SK-N-SH treated with all-trans-retinoic acid at 6 μM for 48 hours (cell line): ENCODE data around the gene NPAS2.

Experiments used
- ATAC-seq: fragments of 200-7000 bp; cut with Tn5 transposase; 3 replicates; pipeline ENCODE4 v1.9.1; 2020; ENCODE audit warnings: mild to moderate bottlenecking, moderate library complexity
- ARNTL ChIP-seq: fragments of 450-650 bp; formaldehyde crosslinking; IDR thresholded peaks from 2 replicates; pipeline ENCODE4 v1.5.0; 2020; ENCODE audit warnings: low read depth, mild to moderate bottlenecking, moderate library complexity, borderline replicate concordance
- BACH2 ChIP-seq: fragments of 250-450 bp; sonication (Bioruptor Pico); IDR thresholded peaks from 2 replicates; pipeline ENCODE4 v1.9.0; 2021; ENCODE audit warnings: mild to moderate bottlenecking, borderline replicate concordance
- CREB5 ChIP-seq: fragments of 250-450 bp; sonication (Bioruptor Pico); IDR thresholded peaks from 2 replicates; pipeline ENCODE4 v1.5.1; 2020; ENCODE audit warnings: low read depth, mild to moderate bottlenecking, moderate library complexity
- CSDC2 ChIP-seq: fragments of 250-450 bp; sonication (Bioruptor Pico); IDR thresholded peaks from 2 replicates; pipeline ENCODE4 v1.5.0; 2020; ENCODE audit warnings: mild to moderate bottlenecking, moderate library complexity
- ESRRG ChIP-seq: fragments of 250-450 bp; sonication (Bioruptor Pico); IDR thresholded peaks from 2 replicates; pipeline ENCODE4 v1.6.1; 2021; ENCODE audit warnings: mild to moderate bottlenecking
- GLIS3 ChIP-seq: fragments of 250-450 bp; sonication (Bioruptor Pico); IDR thresholded peaks from 2 replicates; pipeline ENCODE4 v1.5.0; 2020; ENCODE audit warnings: mild to moderate bottlenecking, moderate library complexity
- ISL1 ChIP-seq: fragments of 250-450 bp; sonication (Bioruptor Pico); IDR thresholded peaks from 2 replicates; pipeline ENCODE4 v2.1.2; 2022; ENCODE audit warnings: mild to moderate bottlenecking, moderate library complexity
- OSR1 ChIP-seq: fragments of 250-450 bp; sonication (Bioruptor Pico); IDR thresholded peaks from 2 replicates; pipeline ENCODE4 v1.8.0; 2022; ENCODE audit warnings: moderate library complexity, mild to moderate bottlenecking, inconsistent platforms
- PPARA ChIP-seq: fragments of 250-450 bp; sonication (Bioruptor Pico); IDR thresholded peaks from 2 replicates; pipeline ENCODE4 v1.5.0; 2020; ENCODE audit warnings: mild to moderate bottlenecking, borderline replicate concordance
- RARB ChIP-seq: fragments of 250-450 bp; sonication (Bioruptor Pico); IDR thresholded peaks from 2 replicates; pipeline ENCODE4 v1.8.0; 2021; ENCODE audit warnings: mild to moderate bottlenecking, moderate library complexity
- SNAI2 ChIP-seq: fragments of 250-450 bp; sonication (Bioruptor Pico); IDR thresholded peaks from 2 replicates; pipeline ENCODE4 v1.5.0; 2020; ENCODE audit warnings: mild to moderate bottlenecking, moderate library complexity
- ZC3H10 ChIP-seq: fragments of 250-450 bp; sonication (Bioruptor Pico); IDR thresholded peaks from 2 replicates; pipeline ENCODE4 v1.5.1; 2021; ENCODE audit warnings: mild to moderate bottlenecking, moderate library complexity
- ZFP3 ChIP-seq: fragments of 250-450 bp; sonication (Bioruptor Pico); IDR thresholded peaks from 2 replicates; pipeline ENCODE4 v1.5.0; 2020; ENCODE audit warnings: mild to moderate bottlenecking, moderate library complexity
- ZFP30 ChIP-seq: fragments of 450-650 bp; formaldehyde crosslinking; IDR thresholded peaks from 2 replicates; pipeline ENCODE4 v1.5.0; 2022; ENCODE audit warnings: mild to moderate bottlenecking, moderate library complexity
- ZNF565 ChIP-seq: fragments of 450-650 bp; formaldehyde crosslinking; conservative IDR thresholded peaks from 2 replicates; pipeline ENCODE4 v1.5.0; 2020; ENCODE audit warnings: low read depth, mild to moderate bottlenecking, moderate library complexity
- ZNF70 ChIP-seq: fragments of 450-650 bp; formaldehyde crosslinking; IDR thresholded peaks from 2 replicates; pipeline ENCODE4 v1.5.0; 2020; ENCODE audit warnings: mild to moderate bottlenecking, moderate library complexity
- ZNF8 ChIP-seq: fragments of 450-650 bp; formaldehyde crosslinking; IDR thresholded peaks from 2 replicates; pipeline ENCODE4 v1.5.0; 2020; ENCODE audit warnings: mild to moderate bottlenecking, moderate library complexity
- TF ChIP-seq, protein P1 (sequence below): fragments of 250-450 bp; sonication (Bioruptor Pico); IDR thresholded peaks from 2 replicates; pipeline ENCODE4 v1.5.1; 2021; ENCODE audit warnings: mild to moderate bottlenecking, moderate library complexity
- TF ChIP-seq, protein P2 (sequence below): fragments of 250-450 bp; sonication (Bioruptor Pico); IDR thresholded peaks from 2 replicates; pipeline ENCODE4 v1.8.0; 2020; ENCODE audit warnings: mild to moderate bottlenecking, moderate library complexity, borderline replicate concordance

NPAS2 gene

GRCh38 chr2:100868083-100868482 is 48.1 kb downstream of the NPAS2 start:
- ATAC-seq, result no peak
- TF ChIP-seq SNAI2 (CRISPR knock-in tag), result no peak
- no peak for TF ChIP-seq CREB5 (CRISPR knock-in tag)
- no peak for TF ChIP-seq PPARA (CRISPR knock-in tag)
- no peak for TF ChIP-seq ZFP30 (CRISPR knock-in tag)
- TF ChIP-seq BACH2 (CRISPR knock-in tag), result no peak
- TF ChIP-seq, protein P1, sequence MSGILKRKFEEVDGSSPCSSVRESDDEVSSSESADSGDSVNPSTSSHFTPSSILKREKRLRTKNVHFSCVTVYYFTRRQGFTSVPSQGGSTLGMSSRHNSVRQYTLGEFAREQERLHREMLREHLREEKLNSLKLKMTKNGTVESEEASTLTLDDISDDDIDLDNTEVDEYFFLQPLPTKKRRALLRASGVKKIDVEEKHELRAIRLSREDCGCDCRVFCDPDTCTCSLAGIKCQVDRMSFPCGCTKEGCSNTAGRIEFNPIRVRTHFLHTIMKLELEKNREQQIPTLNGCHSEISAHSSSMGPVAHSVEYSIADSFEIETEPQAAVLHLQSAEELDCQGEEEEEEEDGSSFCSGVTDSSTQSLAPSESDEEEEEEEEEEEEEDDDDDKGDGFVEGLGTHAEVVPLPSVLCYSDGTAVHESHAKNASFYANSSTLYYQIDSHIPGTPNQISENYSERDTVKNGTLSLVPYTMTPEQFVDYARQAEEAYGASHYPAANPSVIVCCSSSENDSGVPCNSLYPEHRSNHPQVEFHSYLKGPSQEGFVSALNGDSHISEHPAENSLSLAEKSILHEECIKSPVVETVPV, result no peak
- TF ChIP-seq RARB, result no peak
- no peak for TF ChIP-seq CSDC2

DNA sequence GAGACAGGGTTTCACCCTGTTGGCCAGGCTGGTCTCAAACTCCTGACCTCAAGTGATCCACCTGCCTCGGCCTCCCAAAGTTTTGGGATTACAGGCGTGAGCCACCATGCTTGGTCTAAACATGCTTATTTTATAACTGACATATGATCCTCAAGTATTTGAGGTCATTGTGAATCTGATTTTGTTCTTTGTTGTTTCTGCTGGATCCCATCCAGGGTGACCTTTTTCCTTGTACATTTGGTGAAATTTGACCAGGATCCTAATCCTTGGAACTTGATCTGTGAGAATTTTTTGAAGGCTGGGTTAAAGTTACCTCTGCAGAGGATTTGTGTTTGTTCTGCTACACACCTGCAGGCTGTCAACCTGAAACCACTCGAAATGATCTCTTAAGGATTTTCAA is 49.2 kb downstream of the NPAS2 start:
- TF ChIP-seq, protein P2, sequence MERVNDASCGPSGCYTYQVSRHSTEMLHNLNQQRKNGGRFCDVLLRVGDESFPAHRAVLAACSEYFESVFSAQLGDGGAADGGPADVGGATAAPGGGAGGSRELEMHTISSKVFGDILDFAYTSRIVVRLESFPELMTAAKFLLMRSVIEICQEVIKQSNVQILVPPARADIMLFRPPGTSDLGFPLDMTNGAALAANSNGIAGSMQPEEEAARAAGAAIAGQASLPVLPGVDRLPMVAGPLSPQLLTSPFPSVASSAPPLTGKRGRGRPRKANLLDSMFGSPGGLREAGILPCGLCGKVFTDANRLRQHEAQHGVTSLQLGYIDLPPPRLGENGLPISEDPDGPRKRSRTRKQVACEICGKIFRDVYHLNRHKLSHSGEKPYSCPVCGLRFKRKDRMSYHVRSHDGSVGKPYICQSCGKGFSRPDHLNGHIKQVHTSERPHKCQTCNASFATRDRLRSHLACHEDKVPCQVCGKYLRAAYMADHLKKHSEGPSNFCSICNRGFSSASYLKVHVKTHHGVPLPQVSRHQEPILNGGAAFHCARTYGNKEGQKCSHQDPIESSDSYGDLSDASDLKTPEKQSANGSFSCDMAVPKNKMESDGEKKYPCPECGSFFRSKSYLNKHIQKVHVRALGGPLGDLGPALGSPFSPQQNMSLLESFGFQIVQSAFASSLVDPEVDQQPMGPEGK (CRISPR knock-in tag), result no peak
- TF ChIP-seq GLIS3 (CRISPR knock-in tag), result no peak
- no peak for TF ChIP-seq ZNF565 (CRISPR knock-in tag)
- TF ChIP-seq PPARA (CRISPR knock-in tag), result no peak
- TF ChIP-seq BACH2 (CRISPR knock-in tag), result no peak
- no peak for TF ChIP-seq ESRRG (CRISPR knock-in tag)
- TF ChIP-seq ARNTL (CRISPR knock-in tag), result no peak
- TF ChIP-seq ZNF70 (CRISPR knock-in tag), result no peak
- TF ChIP-seq ZFP3, result no peak
- TF ChIP-seq ZNF8 (CRISPR knock-in tag), result no peak
- no peak for TF ChIP-seq ZC3H10 (CRISPR knock-in tag)
- TF ChIP-seq, all 23 proteins: peak for 0
- no peak for ATAC-seq

GRCh38 chr2:100870652-100871531 is 51.0 kb downstream of the NPAS2 start:
- peak; percentile 61 for ATAC-seq
- TF ChIP-seq, protein P2 (CRISPR knock-in tag), result no peak
- TF ChIP-seq ZNF70 (CRISPR knock-in tag) (no peak), ISL1 (CRISPR knock-in tag) (no peak), ZNF565 (CRISPR knock-in tag) (no peak), ZC3H10 (CRISPR knock-in tag) (no peak), OSR1 (CRISPR knock-in tag) (no peak)

DNA sequence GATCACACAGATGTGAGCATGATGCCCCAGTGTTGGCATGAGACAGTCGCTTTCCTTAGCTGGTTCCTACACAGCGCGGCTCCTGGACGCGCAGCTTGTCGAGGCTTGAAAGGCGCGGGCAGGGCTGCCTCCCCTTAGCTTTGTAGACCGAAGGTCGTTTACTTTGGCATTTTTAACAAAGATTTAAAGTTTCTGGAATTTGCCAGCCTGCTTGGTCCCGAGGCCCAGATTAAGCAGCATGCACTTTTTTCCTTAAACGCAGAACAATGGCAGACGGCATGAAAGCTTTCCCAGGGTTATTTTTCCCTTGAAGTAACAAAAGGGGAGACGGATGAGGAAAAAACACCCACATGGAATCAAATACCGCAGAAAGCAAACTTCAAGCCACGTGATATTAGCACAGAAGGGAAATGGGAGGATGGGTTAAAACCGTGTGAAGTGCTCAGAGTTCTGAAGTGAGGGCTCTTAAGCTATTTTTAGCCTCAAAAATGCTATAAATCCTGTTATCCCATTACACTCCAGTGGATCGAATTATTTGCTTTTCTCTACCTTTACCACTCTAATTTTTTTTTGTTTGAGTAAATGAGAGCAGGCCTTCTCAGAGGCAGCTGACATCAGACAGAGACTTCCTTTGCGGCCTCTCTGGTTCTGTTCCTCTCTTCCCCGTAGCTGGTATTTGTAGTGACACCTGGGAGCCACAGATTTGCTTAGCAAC is 55.7 kb downstream of the NPAS2 start:
- no peak for TF ChIP-seq RARB
- no peak for ATAC-seq
